Fibroblast of lung (primary cell): Measurements from ENCODE around the gene INSYN1.

Experiments
- EZH2 ChIP-seq: IDR thresholded peaks from 2 replicates; pipeline ENCODE4 v1.5.1; 2012; ENCODE audit warnings: low read length, control low read depth, mild to moderate bottlenecking; ENCODE audit errors: missing control alignments
- TF ChIP-seq, protein P1 (sequence below), 2 donors: IDR thresholded peaks in 1 of 2; conservative IDR thresholded peaks in 1 of 2; 1 replicate in 1 of 2; 2 replicates in 1 of 2; pipeline ENCODE4 v1.5.1; 2011 to 2012; ENCODE audit warnings: low read length in 2 of 2, control low read depth in 1 of 2, inconsistent platforms in 1 of 2, low read depth in 1 of 2, mild to moderate bottlenecking in 1 of 2

DNA sequence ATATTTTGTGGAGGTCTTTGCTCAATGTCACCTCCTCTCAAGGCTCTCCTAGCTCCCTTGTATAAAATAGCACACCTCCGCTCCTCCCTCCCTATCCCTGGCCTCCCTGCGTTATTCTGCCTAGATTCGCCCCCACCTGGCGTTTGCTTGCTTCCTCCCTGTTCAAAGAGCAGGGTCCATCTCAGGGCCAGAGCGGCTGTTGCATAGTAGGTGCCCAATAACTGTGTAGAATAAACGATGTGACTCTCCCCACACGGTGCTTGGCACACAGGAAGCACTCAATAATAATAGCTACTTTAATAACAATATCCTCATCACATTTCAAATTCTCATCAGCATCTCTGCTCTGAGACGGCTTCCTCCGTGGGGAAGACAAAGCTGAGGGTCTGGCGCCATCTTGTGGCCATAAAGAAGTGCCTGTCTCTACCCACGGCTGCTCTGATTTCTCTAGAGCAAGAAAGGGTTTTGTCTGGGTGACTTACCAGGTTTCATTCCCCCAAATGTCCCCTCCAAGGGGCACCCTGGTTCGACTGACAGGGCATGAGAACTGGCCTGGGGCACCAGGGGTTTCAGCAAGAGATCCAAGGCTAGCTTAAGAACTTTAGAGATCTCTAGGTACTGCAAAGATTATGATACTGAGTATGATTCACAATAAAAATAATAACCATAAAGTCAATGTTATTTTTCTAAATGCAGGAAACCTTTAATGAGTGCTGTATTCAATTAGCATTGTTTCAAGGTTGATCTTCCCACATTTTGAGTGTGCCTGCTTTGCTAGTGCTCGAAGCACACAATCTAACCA, 52.9 kb downstream of the INSYN1 start:
- TF ChIP-seq, protein P1, sequence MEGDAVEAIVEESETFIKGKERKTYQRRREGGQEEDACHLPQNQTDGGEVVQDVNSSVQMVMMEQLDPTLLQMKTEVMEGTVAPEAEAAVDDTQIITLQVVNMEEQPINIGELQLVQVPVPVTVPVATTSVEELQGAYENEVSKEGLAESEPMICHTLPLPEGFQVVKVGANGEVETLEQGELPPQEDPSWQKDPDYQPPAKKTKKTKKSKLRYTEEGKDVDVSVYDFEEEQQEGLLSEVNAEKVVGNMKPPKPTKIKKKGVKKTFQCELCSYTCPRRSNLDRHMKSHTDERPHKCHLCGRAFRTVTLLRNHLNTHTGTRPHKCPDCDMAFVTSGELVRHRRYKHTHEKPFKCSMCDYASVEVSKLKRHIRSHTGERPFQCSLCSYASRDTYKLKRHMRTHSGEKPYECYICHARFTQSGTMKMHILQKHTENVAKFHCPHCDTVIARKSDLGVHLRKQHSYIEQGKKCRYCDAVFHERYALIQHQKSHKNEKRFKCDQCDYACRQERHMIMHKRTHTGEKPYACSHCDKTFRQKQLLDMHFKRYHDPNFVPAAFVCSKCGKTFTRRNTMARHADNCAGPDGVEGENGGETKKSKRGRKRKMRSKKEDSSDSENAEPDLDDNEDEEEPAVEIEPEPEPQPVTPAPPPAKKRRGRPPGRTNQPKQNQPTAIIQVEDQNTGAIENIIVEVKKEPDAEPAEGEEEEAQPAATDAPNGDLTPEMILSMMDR (conservative IDR thresholded peaks at IDR 0.05 in 1 of 2, IDR thresholded peaks at IDR 0.05 in 1 of 2; ENCODE audit: low read depth in 1 of 2, low read length in 2 of 2): peak; percentile 90 to 96
- no peak for TF ChIP-seq EZH2
